RWPE1 (cell line): ENCODE data around the gene LRRC43.

Experiments
- CTCF ChIA-PET: fragments of 350-600 bp; sonication (Branson Sonifier 250); formaldehyde crosslinking; extraction: SDS; loops from one replicate; lab custom pipeline; 2021; lab: Yijun Ruan, JAX
- POLR2A ChIA-PET: fragments of 400-600 bp; formaldehyde crosslinking; extraction: SDS; loops from one replicate; lab custom pipeline; 2020; ENCODE audit warnings: antibody characterized with exemption; ENCODE audit not compliant: low non-redundant PET; lab: Yijun Ruan, JAX
- DNase-seq: peaks from one replicate; pipeline ENCODE4 v3.0.0; 2012; ENCODE audit warnings: low spot score
- H3K27ac ChIP-seq: fragments of 450-650 bp; 2 replicates; pipeline ENCODE4 v1.5.1; 2017
- TF ChIP-seq, protein P1 (sequence below): fragments of 450-650 bp; conservative IDR thresholded peaks from 2 replicates; pipeline ENCODE4 v1.5.1; 2017; ENCODE audit warnings: low read depth, mild to moderate bottlenecking

LRRC43 gene

DNA sequence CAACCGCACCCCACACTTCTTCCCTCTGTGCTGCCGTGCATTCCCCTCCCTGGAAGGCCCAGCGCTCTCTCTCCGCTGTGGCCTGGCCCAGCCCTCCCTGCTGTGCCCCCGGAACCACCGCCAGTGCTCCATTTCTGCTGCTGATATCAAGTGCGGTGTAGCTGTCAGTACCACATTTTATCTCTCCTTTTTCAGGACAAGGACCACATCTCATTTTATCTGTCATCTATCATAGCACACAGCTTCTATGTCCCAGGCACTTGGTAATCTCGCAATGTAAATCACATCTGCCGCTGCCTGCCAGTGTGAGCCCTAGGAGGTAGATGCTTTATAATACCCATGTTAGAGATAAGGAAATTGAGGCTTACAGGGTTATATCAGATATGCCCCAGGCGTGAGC is 27.2 kb upstream of the LRRC43 start:
- TF ChIP-seq, protein P1, sequence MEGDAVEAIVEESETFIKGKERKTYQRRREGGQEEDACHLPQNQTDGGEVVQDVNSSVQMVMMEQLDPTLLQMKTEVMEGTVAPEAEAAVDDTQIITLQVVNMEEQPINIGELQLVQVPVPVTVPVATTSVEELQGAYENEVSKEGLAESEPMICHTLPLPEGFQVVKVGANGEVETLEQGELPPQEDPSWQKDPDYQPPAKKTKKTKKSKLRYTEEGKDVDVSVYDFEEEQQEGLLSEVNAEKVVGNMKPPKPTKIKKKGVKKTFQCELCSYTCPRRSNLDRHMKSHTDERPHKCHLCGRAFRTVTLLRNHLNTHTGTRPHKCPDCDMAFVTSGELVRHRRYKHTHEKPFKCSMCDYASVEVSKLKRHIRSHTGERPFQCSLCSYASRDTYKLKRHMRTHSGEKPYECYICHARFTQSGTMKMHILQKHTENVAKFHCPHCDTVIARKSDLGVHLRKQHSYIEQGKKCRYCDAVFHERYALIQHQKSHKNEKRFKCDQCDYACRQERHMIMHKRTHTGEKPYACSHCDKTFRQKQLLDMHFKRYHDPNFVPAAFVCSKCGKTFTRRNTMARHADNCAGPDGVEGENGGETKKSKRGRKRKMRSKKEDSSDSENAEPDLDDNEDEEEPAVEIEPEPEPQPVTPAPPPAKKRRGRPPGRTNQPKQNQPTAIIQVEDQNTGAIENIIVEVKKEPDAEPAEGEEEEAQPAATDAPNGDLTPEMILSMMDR, result no peak
- ChIA-PET CTCF (interaction anchor here (1.0 kb wide), 1 partner anchor 35 kb away, joined by 4 read pairs; no protein-coding TSS in a partner anchor), POLR2A (no interaction called here)
- H3K27ac ChIP-seq, result no peak overlapping the region
- DNase-seq, result no peak

DNA sequence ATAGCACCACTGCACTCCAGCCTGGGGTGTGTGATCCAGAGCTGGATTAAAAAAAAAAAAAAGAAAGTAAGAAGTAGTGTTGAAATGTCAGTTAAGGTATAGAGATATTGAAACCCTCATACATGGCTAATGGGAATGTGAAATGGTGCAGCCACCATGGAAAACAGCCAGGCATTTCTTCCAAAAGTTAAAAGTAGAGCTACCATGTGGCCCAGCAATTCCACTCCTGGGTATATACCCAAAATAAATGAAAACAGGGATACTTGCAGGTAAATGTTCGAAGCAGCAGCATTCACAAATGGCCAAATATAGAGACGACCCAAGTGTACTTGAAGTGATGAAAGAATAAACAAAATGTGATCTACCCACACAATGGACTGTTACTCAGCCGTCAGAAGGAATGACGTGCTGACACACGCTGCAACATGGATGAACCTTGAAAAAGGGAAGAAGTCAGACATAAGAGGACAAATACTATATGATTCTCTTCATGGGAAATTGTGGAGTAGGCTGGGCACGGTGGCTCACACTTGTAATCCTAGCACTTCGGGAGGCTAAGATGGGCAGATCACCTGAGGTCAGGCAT is 24.1 kb upstream of the LRRC43 start:
- DNase-seq, result no peak
- TF ChIP-seq, protein P1, result no peak
- ChIA-PET CTCF (interaction anchor here (0.6 to 1.4 kb wide), 4 partner anchors 32 to 574 kb away, joined by 4 to 5 read pairs (median 4); no protein-coding TSS in a partner anchor), POLR2A (no interaction called here)
- no peak overlapping the region for H3K27ac ChIP-seq

GRCh38 chr12:122159882-122160281 is 23.0 kb upstream of the LRRC43 start:
- TF ChIP-seq, protein P1, result no peak
- ChIA-PET CTCF (interaction anchor here (1.4 kb wide), 1 partner anchor 31 kb away, joined by 5 read pairs; no protein-coding TSS in a partner anchor), POLR2A (no interaction called here)
- no peak for DNase-seq
- H3K27ac ChIP-seq, result no peak overlapping the region

- CTCF ChIA-PET, result interaction anchor here (0.6 kb wide), 2 partner anchors 667 to 681 kb away, joined by 3 read pairs; no protein-coding TSS in a partner anchor
- POLR2A ChIA-PET, result no interaction called here
- TF ChIP-seq, protein P1, result no peak
- H3K27ac ChIP-seq, result no peak overlapping the region
- DNase-seq, result no peak
Observed at GRCh38 chr12:122160761-122161160, 22.2 kb upstream of the LRRC43 start.

- ChIA-PET POLR2A (no interaction called here), CTCF (interaction anchor here (0.6 kb wide), 1 partner anchor 668 kb away, joined by 3 read pairs; no protein-coding TSS in a partner anchor)
- no peak overlapping the region for H3K27ac ChIP-seq
- DNase-seq, result no peak
- TF ChIP-seq, protein P1, result no peak
Observed at GRCh38 chr12:122161682-122162081, 21.2 kb upstream of the LRRC43 start.

GRCh38 chr12:122162976-122163375 is 19.9 kb upstream of the LRRC43 start:
- CTCF ChIA-PET, result interaction anchor here (0.7 kb wide), 1 partner anchor 38 kb away, joined by 3 read pairs; no protein-coding TSS in a partner anchor
- POLR2A ChIA-PET, result no interaction called here
- DNase-seq, result no peak
- no peak overlapping the region for H3K27ac ChIP-seq
- TF ChIP-seq, protein P1, result no peak
